Mammary epithelial cell (primary cell): ENCODE results near the gene EFCAB8.

ENCODE experiments used
- EZH2 ChIP-seq: IDR thresholded peaks from 2 replicates; pipeline ENCODE4 v1.6.1; 2012; ENCODE audit warnings: low read length, inconsistent platforms, borderline replicate concordance
- TF ChIP-seq, protein P1 (sequence below), 2 donors: IDR thresholded peaks in 1 of 2; conservative IDR thresholded peaks in 1 of 2; 2 replicates each; pipeline ENCODE4 v1.5.1; 2011 to 2012; ENCODE audit warnings: inconsistent platforms in 2 of 2, low read length in 2 of 2, mild to moderate bottlenecking in 2 of 2, control low read depth in 1 of 2, low read depth in 1 of 2; ENCODE audit not compliant: insufficient read depth in 1 of 2; ENCODE audit errors: extremely low read depth in 1 of 2

DNA sequence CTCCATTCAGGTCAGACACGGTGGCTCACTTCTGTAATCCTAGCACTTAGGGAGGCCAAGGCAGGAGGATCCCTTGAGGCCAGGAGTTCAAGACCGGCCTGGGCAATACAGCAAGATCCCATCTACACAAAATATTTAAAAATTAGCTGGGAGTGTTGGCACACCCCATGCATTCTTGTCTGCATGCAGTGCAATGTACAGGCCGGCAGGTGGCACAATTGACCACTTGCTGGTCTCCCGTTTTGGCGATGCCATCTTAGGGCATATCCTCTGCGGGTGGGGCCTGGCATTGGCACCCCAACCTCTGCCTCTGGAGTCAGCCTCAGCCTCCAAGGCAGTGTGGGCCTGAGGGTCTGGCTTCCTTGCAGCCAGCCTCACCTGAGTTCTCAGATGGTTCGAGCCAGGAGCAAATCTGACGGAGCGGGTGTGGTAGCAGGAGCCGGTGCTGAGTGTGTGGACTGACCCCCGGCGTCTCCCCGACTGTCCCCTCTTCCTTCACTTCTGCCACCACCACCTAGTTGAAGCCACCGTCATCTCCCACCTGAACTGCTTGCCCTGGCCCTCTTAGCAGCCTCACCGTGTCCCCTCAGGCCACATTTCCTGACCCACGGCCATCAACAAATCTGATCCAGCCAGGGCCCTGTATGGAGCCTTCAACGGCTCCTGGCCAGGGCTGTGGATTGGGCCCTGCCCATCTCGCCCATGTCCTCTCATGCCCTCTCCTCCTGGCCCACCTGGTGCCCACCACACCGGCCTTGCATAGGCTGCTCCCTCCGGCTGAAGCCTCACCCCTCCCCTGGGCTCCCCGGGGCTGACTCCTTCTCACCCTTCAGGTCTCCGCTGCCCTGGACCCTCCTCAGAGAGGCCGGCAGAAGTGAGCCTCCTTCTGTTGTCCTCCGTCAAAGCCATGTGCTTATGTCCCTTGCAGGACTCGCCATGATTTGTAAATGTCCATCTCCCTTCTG lies 44.0 kb downstream of the EFCAB8 start:
- TF ChIP-seq EZH2, result no peak
- TF ChIP-seq, protein P1, sequence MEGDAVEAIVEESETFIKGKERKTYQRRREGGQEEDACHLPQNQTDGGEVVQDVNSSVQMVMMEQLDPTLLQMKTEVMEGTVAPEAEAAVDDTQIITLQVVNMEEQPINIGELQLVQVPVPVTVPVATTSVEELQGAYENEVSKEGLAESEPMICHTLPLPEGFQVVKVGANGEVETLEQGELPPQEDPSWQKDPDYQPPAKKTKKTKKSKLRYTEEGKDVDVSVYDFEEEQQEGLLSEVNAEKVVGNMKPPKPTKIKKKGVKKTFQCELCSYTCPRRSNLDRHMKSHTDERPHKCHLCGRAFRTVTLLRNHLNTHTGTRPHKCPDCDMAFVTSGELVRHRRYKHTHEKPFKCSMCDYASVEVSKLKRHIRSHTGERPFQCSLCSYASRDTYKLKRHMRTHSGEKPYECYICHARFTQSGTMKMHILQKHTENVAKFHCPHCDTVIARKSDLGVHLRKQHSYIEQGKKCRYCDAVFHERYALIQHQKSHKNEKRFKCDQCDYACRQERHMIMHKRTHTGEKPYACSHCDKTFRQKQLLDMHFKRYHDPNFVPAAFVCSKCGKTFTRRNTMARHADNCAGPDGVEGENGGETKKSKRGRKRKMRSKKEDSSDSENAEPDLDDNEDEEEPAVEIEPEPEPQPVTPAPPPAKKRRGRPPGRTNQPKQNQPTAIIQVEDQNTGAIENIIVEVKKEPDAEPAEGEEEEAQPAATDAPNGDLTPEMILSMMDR (conservative IDR thresholded peaks at IDR 0.05 in 1 of 2, IDR thresholded peaks at IDR 0.05 in 1 of 2; ENCODE audit: extremely low read depth in 1 of 2, insufficient read depth in 1 of 2, low read depth in 1 of 2, low read length in 2 of 2), result peak; percentile 86 to 95
